ENCODE data around the gene AIP.
"Not testable (repeated sequence)": the region's sequence is repeated elsewhere in the genome, so short reads cannot be mapped to it uniquely, and the experiment has no call there.

GRCh38 chr11:67465530-67465929 lies 17.3 kb upstream of the AIP start:
- TF ChIP-seq TCF7L2 (IDR thresholded peaks at IDR 0.05; ENCODE audit: borderline replicate concordance, extremely low read depth, insufficient read depth, insufficient read length); CTCF (IDR thresholded peaks at IDR 0.05 in 2 of 3, conservative IDR thresholded peaks at IDR 0.05 in 1 of 3; ENCODE audit: borderline replicate concordance in 1 of 3, insufficient read depth in 1 of 3, low read depth in 2 of 3, low read length in 2 of 3); REST (IDR thresholded peaks at IDR 0.05; ENCODE audit: low read depth); EZH2phosphoT487 (IDR thresholded peaks at IDR 0.05; ENCODE audit: borderline replicate concordance); CEBPB (IDR thresholded peaks at IDR 0.05; ENCODE audit: low read depth); EZH2 (IDR thresholded peaks at IDR 0.05): not testable (repeated sequence)

Measured in HCT116 (cell line).